Thoracic aorta (tissue), 2 donors: ENCODE measurements around the gene UBXN6. TPM values are rescaled to one million over a fixed set of nuclear protein-coding genes. Genes with fewer than 3 reads are reported as not detected.

Experiments used
- ATAC-seq: fragments of 150-250 bp; one replicate; pipeline ENCODE4 v1.8.0; 2017; ENCODE audit warnings: low read depth; ENCODE audit not compliant: insufficient number of reproducible peaks, low FRiP score
- DNase-seq: peaks from one replicate; pipeline ENCODE4 v3.0.0-alpha.2; 2020; ENCODE audit warnings: low spot score
- H3K27ac ChIP-seq, 2 donors: fragments of 200-600 bp; sonication (generic); 1 replicate in 1 of 2; 2 replicates in 1 of 2; pipeline ENCODE4 v1.5.1; 2016; ENCODE audit warnings: mild to moderate bottlenecking in 2 of 2, moderate library complexity in 2 of 2
- H3K27me3 ChIP-seq: fragments of 200-600 bp; sonication (generic); replicated peaks from 2 replicates; pipeline ENCODE4 v1.6.0; 2016; ENCODE audit warnings: mild to moderate bottlenecking; ENCODE audit not compliant: insufficient read depth
- H3K36me3 ChIP-seq: fragments of 200-600 bp; sonication (generic); one replicate; pipeline ENCODE4 v1.5.1; 2016
- H3K4me1 ChIP-seq, 2 donors: fragments of 200-600 bp; sonication (generic); 1 replicate in 1 of 2; 2 replicates in 1 of 2; pipeline versions ENCODE4 v1.5.1 to v1.6.0; 2016; ENCODE audit warnings: low read depth in 2 of 2, mild to moderate bottlenecking in 1 of 2; ENCODE audit not compliant: control insufficient read depth in 1 of 2
- H3K4me3 ChIP-seq: fragments of 200-600 bp; sonication (generic); 2 replicates; pipeline ENCODE4 v1.5.1; 2016; ENCODE audit warnings: mild to moderate bottlenecking
- H3K9me3 ChIP-seq: fragments of 200-600 bp; sonication (generic); 2 replicates; pipeline ENCODE4 v1.5.1; 2016
- total RNA-seq, 2 donors: library from RNA; depleted of rRNA; stranded (reverse); fragments of >200 nt; gene quantifications; one replicate each; pipeline versions ENCODE4 v1.1.0 to v1.2.3, GENCODE V29; 2016
- TF ChIP-seq, protein P1 (sequence below): fragments of 200-600 bp; sonication (generic); IDR thresholded peaks from one replicate; pipeline ENCODE4 v1.5.1; 2019; ENCODE audit warnings: antibody characterized with exemption

The UBXN6 gene
- total RNA-seq, 2 donors from 2014 or later, result 51.1 to 68.5 TPM

- Histone ChIP-seq H3K9me3 (no peaks in the 10 kb centered on the region), H3K4me1 (no peaks in the 10 kb centered on the region), H3K4me3 (no peak overlapping the region), H3K27me3 (no peaks in the 10 kb centered on the region), H3K36me3 (no peaks in the 10 kb centered on the region), H3K27ac (no peak overlapping the region)
- ATAC-seq (no peak), DNase-seq (no peak)
- TF ChIP-seq, protein P1, sequence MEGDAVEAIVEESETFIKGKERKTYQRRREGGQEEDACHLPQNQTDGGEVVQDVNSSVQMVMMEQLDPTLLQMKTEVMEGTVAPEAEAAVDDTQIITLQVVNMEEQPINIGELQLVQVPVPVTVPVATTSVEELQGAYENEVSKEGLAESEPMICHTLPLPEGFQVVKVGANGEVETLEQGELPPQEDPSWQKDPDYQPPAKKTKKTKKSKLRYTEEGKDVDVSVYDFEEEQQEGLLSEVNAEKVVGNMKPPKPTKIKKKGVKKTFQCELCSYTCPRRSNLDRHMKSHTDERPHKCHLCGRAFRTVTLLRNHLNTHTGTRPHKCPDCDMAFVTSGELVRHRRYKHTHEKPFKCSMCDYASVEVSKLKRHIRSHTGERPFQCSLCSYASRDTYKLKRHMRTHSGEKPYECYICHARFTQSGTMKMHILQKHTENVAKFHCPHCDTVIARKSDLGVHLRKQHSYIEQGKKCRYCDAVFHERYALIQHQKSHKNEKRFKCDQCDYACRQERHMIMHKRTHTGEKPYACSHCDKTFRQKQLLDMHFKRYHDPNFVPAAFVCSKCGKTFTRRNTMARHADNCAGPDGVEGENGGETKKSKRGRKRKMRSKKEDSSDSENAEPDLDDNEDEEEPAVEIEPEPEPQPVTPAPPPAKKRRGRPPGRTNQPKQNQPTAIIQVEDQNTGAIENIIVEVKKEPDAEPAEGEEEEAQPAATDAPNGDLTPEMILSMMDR, result no peak
Observed at GRCh38 chr19:4409123-4409933, 48.3 kb downstream of the UBXN6 start.

GRCh38 chr19:4406626-4407025 is 51.0 kb downstream of the UBXN6 start:
- Histone ChIP-seq H3K36me3 (no peaks in the 10 kb centered on the region), H3K27ac (no peak overlapping the region), H3K4me1 (peaks cover 8 to 13% of the 10 kb centered on the region in 2 donors), H3K27me3 (no peaks in the 10 kb centered on the region), H3K4me3 (no peak overlapping the region), H3K9me3 (no peaks in the 10 kb centered on the region)
- no peak for ATAC-seq
- DNase-seq, result no peak
- TF ChIP-seq, protein P1, result no peak

DNA sequence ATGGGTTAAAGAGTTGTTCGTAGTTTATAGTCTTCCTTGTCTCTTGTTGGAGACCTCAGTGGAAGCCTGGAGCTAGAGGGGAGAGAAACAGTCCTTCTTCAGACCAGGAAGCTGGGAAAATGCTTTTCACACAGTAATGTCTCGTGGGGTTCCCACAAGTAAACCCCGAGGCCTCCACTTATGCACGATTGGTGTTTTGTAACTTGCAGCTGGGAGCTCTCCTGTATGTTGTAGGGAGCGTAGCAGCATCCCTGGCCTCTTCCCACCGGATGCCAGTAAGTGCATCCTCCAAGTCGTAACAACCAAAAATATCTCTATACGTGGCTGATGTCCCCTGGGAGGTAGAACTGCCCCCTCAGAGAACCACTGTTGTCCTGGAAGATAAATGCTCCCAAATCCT is 51.6 kb downstream of the UBXN6 start:
- TF ChIP-seq, protein P1, result no peak
- H3K27ac ChIP-seq, result no peak overlapping the region
- peaks cover 15 to 19% of the 10 kb centered on the region in 2 donors for H3K4me1 ChIP-seq
- H3K27me3 ChIP-seq, result no peaks in the 10 kb centered on the region
- H3K36me3 ChIP-seq, result no peaks in the 10 kb centered on the region
- no peaks in the 10 kb centered on the region for H3K9me3 ChIP-seq
- no peak for ATAC-seq
- no peak overlapping the region for H3K4me3 ChIP-seq
- DNase-seq, result no peak

GRCh38 chr19:4403005-4403761 is 54.4 kb downstream of the UBXN6 start:
- peak overlapping the region; percentile 81 for H3K4me3 ChIP-seq
- TF ChIP-seq, protein P1, result no peak
- H3K36me3 ChIP-seq, result no peaks in the 10 kb centered on the region
- no peak overlapping the region for H3K27ac ChIP-seq
- H3K9me3 ChIP-seq, result no peaks in the 10 kb centered on the region
- no peak for ATAC-seq
- no peak for DNase-seq
- H3K4me1 ChIP-seq, result peaks cover 24 to 36% of the 10 kb centered on the region in 2 donors
- H3K27me3 ChIP-seq, result no peaks in the 10 kb centered on the region
